HG03025 (cell line): ENCODE data around the gene APOOL.
A peak's percentile ranks its signal among the peaks of the same experiment; 100 is the strongest.
"Not testable (repeated sequence)": the region's sequence is repeated elsewhere in the genome, so short reads cannot be mapped to it uniquely, and the experiment has no call there.

ENCODE experiments used
- ATAC-seq: cut with Tn5 transposase; IDR thresholded peaks from one replicate; pipeline ENCODE4 v1.9.1; 2021; ENCODE audit warnings: mild to moderate bottlenecking, moderate library complexity; ENCODE audit not compliant: unreplicated experiment, low FRiP score

Gene APOOL

GRCh38 chrX:85077247-85077646, 73.6 kb downstream of the APOOL start:
- not testable (repeated sequence) for ATAC-seq

- ATAC-seq = peak; percentile 75
Observed at GRCh38 chrX:85084770-85085393, 81.2 kb downstream of the APOOL start.

- ATAC-seq = no peak
Observed at GRCh38 chrX:85089321-85089840, 85.7 kb downstream of the APOOL start.

- no peak for ATAC-seq
Observed at GRCh38 chrX:85107407-85107806, 103.7 kb downstream of the APOOL start.

- no peak for ATAC-seq
Observed at GRCh38 chrX:85108165-85108564, 104.5 kb downstream of the APOOL start.

- ATAC-seq = no peak
Observed at GRCh38 chrX:85109235-85109634, 105.6 kb downstream of the APOOL start.

- no peak for ATAC-seq
Observed at GRCh38 chrX:85111347-85111746, 107.7 kb downstream of the APOOL start.

GRCh38 chrX:85112293-85112692, 108.6 kb downstream of the APOOL start:
- no peak for ATAC-seq

- ATAC-seq = no peak
Observed at GRCh38 chrX:85113746-85114145, 110.1 kb downstream of the APOOL start.

- no peak for ATAC-seq
Observed at GRCh38 chrX:85114171-85114570, 110.5 kb downstream of the APOOL start.

- ATAC-seq = no peak
Observed at GRCh38 chrX:85114776-85115175, 111.1 kb downstream of the APOOL start.

GRCh38 chrX:85115252-85115651, 111.6 kb downstream of the APOOL start:
- no peak for ATAC-seq

- no peak for ATAC-seq
Observed at GRCh38 chrX:85136409-85136808, 132.7 kb downstream of the APOOL start.

- no peak for ATAC-seq
Observed at GRCh38 chrX:85139422-85139821, 135.7 kb downstream of the APOOL start.

GRCh38 chrX:85140964-85141363, 137.3 kb downstream of the APOOL start:
- ATAC-seq = no peak
